ENCODE results near the gene DAPK2. TPM values are rescaled to one million over a fixed set of nuclear protein-coding genes. Genes with fewer than 3 reads are reported as not detected.

DAPK2 gene
- total RNA-seq, 1 experiment from 2014 or later = 1.4 TPM

DNA sequence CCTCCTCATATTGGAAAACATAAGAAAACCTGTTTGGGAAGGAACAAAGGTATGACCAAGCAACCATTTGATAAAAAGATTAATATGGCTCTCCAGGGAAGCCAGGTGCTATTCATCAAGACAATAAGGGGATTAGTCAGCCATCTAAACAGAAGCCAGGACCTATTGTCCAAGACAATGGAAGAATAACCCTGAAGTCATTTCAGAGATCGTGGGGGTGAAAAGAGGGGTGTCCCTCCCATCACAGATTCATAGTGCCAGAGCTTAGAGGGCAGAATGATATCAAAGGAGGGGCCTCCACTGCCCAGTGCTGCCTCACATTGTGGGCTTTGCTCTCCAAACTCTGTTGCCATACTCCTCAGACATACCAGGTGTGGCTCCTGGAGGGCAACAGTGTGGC is 73.5 kb downstream of the DAPK2 start:
- Histone ChIP-seq H3K4me1 (peaks cover 16% of the 10 kb centered on the region), H3K27me3 (replicated peaks; ENCODE audit: control insufficient read depth, insufficient read depth, low read length) (no peaks in the 10 kb centered on the region), H3K36me3 (ENCODE audit: control insufficient read depth, insufficient read depth, low read length) (no peaks in the 10 kb centered on the region), H3K9me3 (no peaks in the 10 kb centered on the region), H3K4me3 (ENCODE audit: low read depth, low read length) (no peak overlapping the region)
- intact Hi-C loops (cut with micrococcal nuclease; ENCODE audit: unreplicated experiment) = loop anchor here (5.0 kb wide), 1 partner anchor 74 kb away; the partner anchor contains the start of gene DAPK2
- ChIA-PET CTCF (interaction anchor here (1.0 kb wide), 1 partner anchor 74 kb away, joined by 3 read pairs; the partner anchor contains the start of gene DAPK2), POLR2A (no interaction called here)
- Mint-ChIP-seq H3K27ac (ENCODE audit: unreplicated experiment) (no peak overlapping the region), H3K4me3 (ENCODE audit: unreplicated experiment) (no peak overlapping the region), H3K27me3 (ENCODE audit: insufficient read depth, unreplicated experiment) (no peaks in the 10 kb centered on the region), H3K4me1 (ENCODE audit: low read depth, unreplicated experiment) (peaks cover 10% of the 10 kb centered on the region), H3K9me3 (ENCODE audit: unreplicated experiment) (no peaks in the 10 kb centered on the region), H3K36me3 (ENCODE audit: insufficient read depth, unreplicated experiment) (no peaks in the 10 kb centered on the region)
- DNase-seq = no peak
- TF ChIP-seq, protein P1, sequence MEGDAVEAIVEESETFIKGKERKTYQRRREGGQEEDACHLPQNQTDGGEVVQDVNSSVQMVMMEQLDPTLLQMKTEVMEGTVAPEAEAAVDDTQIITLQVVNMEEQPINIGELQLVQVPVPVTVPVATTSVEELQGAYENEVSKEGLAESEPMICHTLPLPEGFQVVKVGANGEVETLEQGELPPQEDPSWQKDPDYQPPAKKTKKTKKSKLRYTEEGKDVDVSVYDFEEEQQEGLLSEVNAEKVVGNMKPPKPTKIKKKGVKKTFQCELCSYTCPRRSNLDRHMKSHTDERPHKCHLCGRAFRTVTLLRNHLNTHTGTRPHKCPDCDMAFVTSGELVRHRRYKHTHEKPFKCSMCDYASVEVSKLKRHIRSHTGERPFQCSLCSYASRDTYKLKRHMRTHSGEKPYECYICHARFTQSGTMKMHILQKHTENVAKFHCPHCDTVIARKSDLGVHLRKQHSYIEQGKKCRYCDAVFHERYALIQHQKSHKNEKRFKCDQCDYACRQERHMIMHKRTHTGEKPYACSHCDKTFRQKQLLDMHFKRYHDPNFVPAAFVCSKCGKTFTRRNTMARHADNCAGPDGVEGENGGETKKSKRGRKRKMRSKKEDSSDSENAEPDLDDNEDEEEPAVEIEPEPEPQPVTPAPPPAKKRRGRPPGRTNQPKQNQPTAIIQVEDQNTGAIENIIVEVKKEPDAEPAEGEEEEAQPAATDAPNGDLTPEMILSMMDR (IDR thresholded peaks at IDR 0.05; ENCODE audit: insufficient read depth in 1 of 2, low read depth in 1 of 2, low read length in 1 of 2, severe bottlenecking in 1 of 2, unreplicated experiment in 1 of 2) = no peak
- BruUV-seq (replicated peaks) = no TSS peak

- BruUV-seq (replicated peaks) = no TSS peak
- Histone ChIP-seq H3K27me3 (replicated peaks; ENCODE audit: control insufficient read depth, insufficient read depth, low read length) (no peaks in the 10 kb centered on the region), H3K9me3 (no peaks in the 10 kb centered on the region), H3K36me3 (ENCODE audit: control insufficient read depth, insufficient read depth, low read length) (no peaks in the 10 kb centered on the region), H3K4me3 (ENCODE audit: low read depth, low read length) (no peak overlapping the region), H3K4me1 (peaks cover 16% of the 10 kb centered on the region)
- no peak overlapping the region for H3K27ac Mint-ChIP-seq (ENCODE audit: unreplicated experiment)
- no peaks in the 10 kb centered on the region for H3K27me3 Mint-ChIP-seq (ENCODE audit: insufficient read depth, unreplicated experiment)
- no peaks in the 10 kb centered on the region for H3K36me3 Mint-ChIP-seq (ENCODE audit: insufficient read depth, unreplicated experiment)
- intact Hi-C loops (cut with micrococcal nuclease; ENCODE audit: unreplicated experiment) = loop anchor here (5.0 kb wide), 1 partner anchor 75 kb away; the partner anchor contains the start of gene DAPK2
- DNase-seq = no peak
- ChIA-PET POLR2A (no interaction called here), CTCF (interaction anchor here (1.0 kb wide), 1 partner anchor 75 kb away, joined by 3 read pairs; the partner anchor contains the start of gene DAPK2)
- peaks cover 10% of the 10 kb centered on the region for H3K4me1 Mint-ChIP-seq (ENCODE audit: low read depth, unreplicated experiment)
- TF ChIP-seq, protein P1 (IDR thresholded peaks at IDR 0.05; ENCODE audit: insufficient read depth in 1 of 2, low read depth in 1 of 2, low read length in 1 of 2, severe bottlenecking in 1 of 2, unreplicated experiment in 1 of 2) = no peak
- H3K4me3 Mint-ChIP-seq (ENCODE audit: unreplicated experiment) = no peak overlapping the region
- H3K9me3 Mint-ChIP-seq (ENCODE audit: unreplicated experiment) = no peaks in the 10 kb centered on the region
Observed at GRCh38 chr15:63971904-63972303, 74.4 kb downstream of the DAPK2 start.

DNA sequence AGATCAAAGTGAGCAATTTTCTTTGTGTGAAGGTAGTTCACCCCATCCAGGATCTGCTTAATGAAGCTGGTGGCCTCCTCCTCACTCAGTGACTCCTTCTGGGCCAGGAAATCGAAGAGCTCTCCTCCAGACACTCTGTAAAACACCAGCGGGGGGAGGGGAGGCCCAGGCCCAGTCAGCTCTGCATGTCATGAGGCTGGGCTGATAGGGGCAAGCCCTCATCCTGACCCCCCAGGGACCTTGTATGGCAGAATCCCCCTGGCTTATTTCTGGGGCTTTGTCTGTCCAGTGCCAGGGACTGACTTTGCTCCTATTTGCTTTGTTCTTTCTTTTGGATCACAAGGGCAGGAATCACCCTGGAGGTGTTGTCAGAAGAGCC is 74.9 kb downstream of the DAPK2 start:
- BruUV-seq (replicated peaks) = no TSS peak
- Mint-ChIP-seq H3K27ac (ENCODE audit: unreplicated experiment) (no peak overlapping the region), H3K4me3 (ENCODE audit: unreplicated experiment) (no peak overlapping the region), H3K36me3 (ENCODE audit: insufficient read depth, unreplicated experiment) (no peaks in the 10 kb centered on the region), H3K27me3 (ENCODE audit: insufficient read depth, unreplicated experiment) (no peaks in the 10 kb centered on the region), H3K9me3 (ENCODE audit: unreplicated experiment) (no peaks in the 10 kb centered on the region), H3K4me1 (ENCODE audit: low read depth, unreplicated experiment) (peaks cover 10% of the 10 kb centered on the region)
- POLR2A ChIA-PET = no interaction called here
- TF ChIP-seq, protein P1 (IDR thresholded peaks at IDR 0.05; ENCODE audit: insufficient read depth in 1 of 2, low read depth in 1 of 2, low read length in 1 of 2, severe bottlenecking in 1 of 2, unreplicated experiment in 1 of 2) = no peak
- H3K27me3 ChIP-seq (replicated peaks; ENCODE audit: control insufficient read depth, insufficient read depth, low read length) = no peaks in the 10 kb centered on the region
- no peak for DNase-seq
- no peaks in the 10 kb centered on the region for H3K36me3 ChIP-seq (ENCODE audit: control insufficient read depth, insufficient read depth, low read length)
- CTCF ChIA-PET = no interaction called here
- H3K4me3 ChIP-seq (ENCODE audit: low read depth, low read length) = no peak overlapping the region
- intact Hi-C loops (cut with micrococcal nuclease; ENCODE audit: unreplicated experiment) = loop anchor here (5.0 kb wide), 1 partner anchor 76 kb away; the partner anchor contains the start of gene DAPK2
- H3K9me3 ChIP-seq = no peaks in the 10 kb centered on the region
- H3K4me1 ChIP-seq = peaks cover 16% of the 10 kb centered on the region
